GM12875 (cell line): ENCODE measurements around the gene MFAP3.
A peak's percentile ranks its signal among the peaks of the same experiment; 100 is the strongest.
"Not testable (repeated sequence)": the region's sequence is repeated elsewhere in the genome, so short reads cannot be mapped to it uniquely, and the experiment has no call there.

Experiments used
- H3K4me3 ChIP-seq: one replicate; pipeline ENCODE4 v1.5.1; 2011; ENCODE audit warnings: low read depth, low read length, control low read depth
- TF ChIP-seq, protein P1 (sequence below): IDR thresholded peaks from 2 replicates; pipeline ENCODE4 v1.5.1; 2011; ENCODE audit warnings: low read depth, mild to moderate bottlenecking, control low read depth, inconsistent platforms, low read length, moderate library complexity, borderline replicate concordance; ENCODE audit not compliant: insufficient read depth

The MFAP3 gene

DNA sequence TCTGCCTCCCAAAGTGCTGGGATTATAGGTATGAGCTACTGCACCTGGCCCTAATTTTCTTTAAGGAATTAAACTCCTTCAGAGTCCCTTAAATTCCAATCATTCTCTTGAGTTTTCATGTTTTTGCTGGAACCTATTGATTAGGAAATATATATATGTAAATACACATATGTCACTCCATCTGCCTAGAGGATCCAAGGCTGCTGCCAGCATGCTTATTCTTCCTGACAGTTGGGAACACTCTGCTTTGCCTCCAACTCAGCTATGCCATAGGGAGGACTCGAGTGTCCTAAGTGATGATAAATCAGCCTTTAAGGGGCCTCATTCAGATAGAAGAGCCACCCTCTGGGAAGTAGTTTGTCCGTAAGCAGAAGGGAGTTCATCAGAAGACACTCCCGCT is 21.8 kb downstream of the MFAP3 start:
- H3K4me3 ChIP-seq: no peak overlapping the region
- TF ChIP-seq, protein P1, sequence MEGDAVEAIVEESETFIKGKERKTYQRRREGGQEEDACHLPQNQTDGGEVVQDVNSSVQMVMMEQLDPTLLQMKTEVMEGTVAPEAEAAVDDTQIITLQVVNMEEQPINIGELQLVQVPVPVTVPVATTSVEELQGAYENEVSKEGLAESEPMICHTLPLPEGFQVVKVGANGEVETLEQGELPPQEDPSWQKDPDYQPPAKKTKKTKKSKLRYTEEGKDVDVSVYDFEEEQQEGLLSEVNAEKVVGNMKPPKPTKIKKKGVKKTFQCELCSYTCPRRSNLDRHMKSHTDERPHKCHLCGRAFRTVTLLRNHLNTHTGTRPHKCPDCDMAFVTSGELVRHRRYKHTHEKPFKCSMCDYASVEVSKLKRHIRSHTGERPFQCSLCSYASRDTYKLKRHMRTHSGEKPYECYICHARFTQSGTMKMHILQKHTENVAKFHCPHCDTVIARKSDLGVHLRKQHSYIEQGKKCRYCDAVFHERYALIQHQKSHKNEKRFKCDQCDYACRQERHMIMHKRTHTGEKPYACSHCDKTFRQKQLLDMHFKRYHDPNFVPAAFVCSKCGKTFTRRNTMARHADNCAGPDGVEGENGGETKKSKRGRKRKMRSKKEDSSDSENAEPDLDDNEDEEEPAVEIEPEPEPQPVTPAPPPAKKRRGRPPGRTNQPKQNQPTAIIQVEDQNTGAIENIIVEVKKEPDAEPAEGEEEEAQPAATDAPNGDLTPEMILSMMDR: no peak

DNA sequence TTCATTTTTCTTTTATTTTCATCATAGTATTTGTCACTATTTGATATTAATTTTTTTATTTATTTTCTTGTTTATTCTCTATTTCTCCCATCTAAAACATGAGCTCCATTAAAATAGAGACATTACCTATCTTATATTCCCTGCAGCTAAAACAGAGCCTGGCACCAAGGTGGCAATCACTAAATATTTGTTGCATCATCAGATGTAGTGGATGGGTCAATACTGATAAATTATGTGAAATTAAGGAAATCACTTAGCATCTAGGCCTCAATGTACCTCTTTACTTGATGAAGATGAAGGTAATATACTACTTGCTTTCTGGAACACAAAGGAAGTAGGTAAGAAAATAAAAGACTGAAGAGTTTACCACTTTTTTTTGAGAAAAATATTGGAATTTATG is 24.6 kb downstream of the MFAP3 start:
- TF ChIP-seq, protein P1: no peak
- H3K4me3 ChIP-seq: no peak overlapping the region

DNA sequence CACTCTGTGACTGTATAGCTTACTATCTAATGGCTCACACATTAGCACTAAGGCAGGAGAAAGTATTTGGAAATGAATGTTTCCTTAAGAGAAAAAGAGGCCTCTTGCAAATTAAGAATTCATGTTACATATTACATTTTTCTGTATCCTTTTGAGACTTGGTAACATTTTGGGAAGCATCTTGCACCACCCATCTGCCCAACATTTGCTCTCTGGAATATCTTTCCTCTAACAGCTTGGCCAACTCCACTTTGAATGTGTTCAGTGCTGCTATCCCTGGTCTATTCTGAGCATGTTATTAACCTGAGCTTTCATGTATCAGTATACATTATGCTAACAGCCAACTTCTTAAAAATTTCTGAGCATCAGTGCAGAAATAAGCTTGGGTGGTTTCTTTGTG is 27.2 kb downstream of the MFAP3 start:
- TF ChIP-seq, protein P1: no peak
- H3K4me3 ChIP-seq: no peak overlapping the region

DNA sequence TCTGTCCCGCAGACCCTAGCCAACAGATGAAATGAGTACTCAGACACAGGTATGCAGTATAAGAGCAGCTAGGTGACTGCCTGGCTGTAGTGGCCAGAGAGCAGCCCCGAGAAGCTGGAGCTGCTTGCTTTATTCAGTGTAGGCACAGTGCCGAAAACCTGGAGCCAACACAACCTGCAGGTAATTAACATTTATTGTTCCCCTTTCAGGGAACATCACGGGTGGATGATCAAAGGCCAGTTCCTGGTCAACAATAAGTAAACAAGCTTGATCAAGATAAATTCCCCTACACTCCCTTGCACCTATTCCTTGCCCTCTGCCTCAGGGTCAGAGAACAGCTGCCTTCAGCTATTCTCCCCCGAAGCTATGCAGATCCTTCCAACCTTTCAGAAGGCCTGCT is 31.1 kb downstream of the MFAP3 start:
- H3K4me3 ChIP-seq: not testable (repeated sequence)

DNA sequence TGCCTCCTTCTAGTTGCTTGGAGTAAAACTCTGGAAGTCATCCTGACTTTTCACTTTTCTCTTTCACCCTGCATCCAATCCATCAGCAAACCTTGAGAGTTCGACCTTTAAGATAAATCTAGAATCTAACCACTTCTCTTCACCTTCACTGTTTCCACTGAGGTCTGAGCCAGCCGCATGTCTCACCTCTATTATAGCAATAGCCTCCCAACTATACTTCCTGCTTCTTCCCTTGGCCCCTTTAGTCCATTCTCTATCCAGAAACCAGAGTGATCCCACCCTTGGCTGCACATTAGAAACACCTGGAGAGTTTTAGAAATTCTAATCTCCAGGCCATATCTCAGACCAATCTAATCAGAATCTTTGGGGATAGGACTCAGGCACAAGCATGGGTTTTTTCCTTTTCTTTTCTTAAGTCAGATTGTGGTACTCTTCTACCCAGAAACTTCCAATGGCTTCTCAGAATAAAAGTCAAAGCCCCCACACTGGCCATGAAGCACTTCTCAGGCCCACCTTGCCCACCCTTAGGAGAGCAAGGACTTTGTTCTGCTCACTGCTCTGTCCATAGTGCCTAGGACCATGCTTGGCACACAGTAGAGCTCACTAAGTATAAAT is 33.1 kb downstream of the MFAP3 start:
- TF ChIP-seq, protein P1: no peak
- no peak overlapping the region for H3K4me3 ChIP-seq

DNA sequence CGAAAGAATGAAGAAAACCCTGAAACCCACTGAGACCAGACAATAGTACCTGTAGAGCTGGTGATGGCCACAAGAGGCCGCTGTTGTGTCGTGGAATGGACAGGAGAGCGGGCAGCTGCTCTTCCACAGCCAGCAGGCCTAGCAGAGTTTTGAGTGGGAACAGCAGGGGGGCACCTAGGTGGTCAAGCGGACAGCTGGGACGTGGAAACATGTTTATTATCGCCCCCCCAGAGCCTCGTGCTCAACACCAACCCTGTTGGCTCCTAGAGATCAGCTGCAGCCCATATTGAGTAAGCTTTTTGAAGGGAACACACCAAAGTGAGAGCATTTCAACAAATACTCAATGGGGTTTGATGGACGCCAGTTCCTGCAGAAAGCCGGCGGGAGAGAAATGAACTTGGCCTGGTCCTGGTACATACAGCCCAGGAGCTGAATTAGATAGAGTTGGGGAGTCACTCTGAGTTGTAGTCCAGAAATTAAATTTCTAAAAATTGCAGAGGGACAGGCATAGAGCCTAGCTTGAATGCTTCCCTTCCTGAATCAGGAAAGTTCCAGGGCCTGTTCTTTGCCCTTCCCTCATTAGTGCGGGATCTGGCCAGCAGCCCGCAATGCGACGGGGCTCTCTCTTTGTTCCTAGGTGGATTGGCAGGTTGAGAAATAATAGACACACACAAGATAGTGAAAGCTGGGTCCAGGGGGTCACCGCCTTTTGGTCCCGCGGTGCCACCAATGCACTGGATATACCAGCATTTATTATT is 33.8 kb downstream of the MFAP3 start:
- TF ChIP-seq, protein P1: peak; percentile 82
- no peak overlapping the region for H3K4me3 ChIP-seq

DNA sequence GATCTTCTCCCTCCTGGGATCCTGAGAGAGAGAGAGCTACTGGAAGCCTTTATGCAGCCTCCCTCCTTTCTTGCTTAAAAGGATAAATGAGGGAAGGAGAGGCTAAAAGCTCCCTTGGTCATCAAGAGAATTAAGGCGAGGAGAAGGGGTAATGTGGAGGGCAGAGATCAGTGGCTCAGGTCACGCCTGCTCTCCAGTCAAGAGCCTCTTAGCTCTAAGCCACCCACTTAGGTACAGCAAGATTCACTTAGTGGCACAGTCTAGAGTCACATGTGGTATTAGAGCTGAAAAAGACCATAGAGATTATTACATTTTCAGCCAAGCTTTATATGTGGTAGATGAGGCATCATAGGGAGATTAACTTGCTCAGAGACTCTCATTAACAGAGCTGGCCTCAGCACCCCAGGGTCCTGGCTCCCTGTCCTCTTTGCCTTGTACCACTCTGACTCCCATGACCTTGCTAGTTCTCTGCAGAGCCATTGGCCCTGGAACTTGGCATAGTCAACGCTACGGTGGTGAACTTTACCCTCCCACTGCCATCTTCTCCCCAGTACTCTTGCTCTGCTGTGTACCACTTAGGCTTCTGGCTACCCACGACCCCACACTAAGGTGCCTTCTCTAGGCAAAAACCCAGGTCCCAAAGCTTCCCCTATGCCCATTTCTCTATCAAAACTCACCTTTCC is 37.6 kb downstream of the MFAP3 start:
- TF ChIP-seq, protein P1: no peak

More for the DNA sequence above, 37.6 kb downstream of the MFAP3 start:
- H3K4me3 ChIP-seq: no peak overlapping the region
